BE2C (cell line): ENCODE data around the gene FREY1.

Experiments
- DNase-seq: peaks from one replicate; pipeline ENCODE4 v3.0.0-alpha.2; 2020
- H3K27me3 ChIP-seq: fragments of 250-450 bp; sonication (Bioruptor Pico); 2 replicates; pipeline ENCODE4 v1.5.1; 2020; ENCODE audit warnings: mild to moderate bottlenecking
- H3K36me3 ChIP-seq: fragments of 250-450 bp; sonication (Bioruptor Pico); 2 replicates; pipeline ENCODE4 v1.5.1; 2020; ENCODE audit warnings: mild to moderate bottlenecking
- H3K4me1 ChIP-seq: fragments of 250-450 bp; sonication (Bioruptor Pico); 2 replicates; pipeline ENCODE4 v1.5.1; 2020
- H3K4me3 ChIP-seq: 2 replicates; pipeline ENCODE4 v1.5.1; 2011; ENCODE audit warnings: low read depth, low read length
- H3K9me3 ChIP-seq: fragments of 250-450 bp; sonication (Bioruptor Pico); 2 replicates; pipeline ENCODE4 v1.5.1; 2020
- TF ChIP-seq, protein P1 (sequence below): IDR thresholded peaks from 2 replicates; pipeline ENCODE4 v1.5.1; 2012; ENCODE audit warnings: mild to moderate bottlenecking, low read depth, low read length

Gene FREY1

DNA sequence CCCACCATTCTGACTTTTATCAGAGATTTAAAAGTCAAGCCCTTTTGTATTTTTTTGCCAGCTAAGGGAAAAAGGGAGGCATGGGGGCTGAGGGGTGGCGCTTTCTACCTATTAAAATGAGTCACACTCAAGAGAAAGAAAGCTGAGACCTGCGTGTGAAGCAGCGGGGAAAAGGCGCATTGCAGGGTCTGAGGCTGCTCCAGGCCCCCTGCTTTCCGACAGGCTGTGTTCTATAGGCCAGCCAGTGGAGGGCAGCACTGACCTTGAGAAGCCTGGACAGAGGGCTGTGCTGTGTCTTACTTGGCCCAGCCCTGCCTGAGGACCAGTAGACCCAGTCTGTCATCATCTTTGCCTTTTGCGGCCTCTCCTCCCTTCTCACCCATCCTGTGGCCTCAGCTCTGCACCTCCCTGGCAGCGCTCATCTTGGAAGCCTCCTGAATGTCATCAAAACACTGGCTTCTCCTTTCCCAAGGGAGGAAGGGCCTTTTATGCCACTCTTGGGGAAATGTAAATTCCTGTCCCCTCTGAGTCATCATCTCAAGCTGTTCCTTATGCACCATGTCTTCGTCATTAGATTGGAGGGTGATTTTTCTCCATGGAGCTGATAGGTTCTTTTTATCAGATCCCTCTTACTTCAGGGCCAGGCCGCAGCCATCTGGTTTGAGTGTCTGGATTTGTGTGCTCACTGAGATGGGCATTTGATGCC is 34.3 kb downstream of the FREY1 start:
- TF ChIP-seq, protein P1, sequence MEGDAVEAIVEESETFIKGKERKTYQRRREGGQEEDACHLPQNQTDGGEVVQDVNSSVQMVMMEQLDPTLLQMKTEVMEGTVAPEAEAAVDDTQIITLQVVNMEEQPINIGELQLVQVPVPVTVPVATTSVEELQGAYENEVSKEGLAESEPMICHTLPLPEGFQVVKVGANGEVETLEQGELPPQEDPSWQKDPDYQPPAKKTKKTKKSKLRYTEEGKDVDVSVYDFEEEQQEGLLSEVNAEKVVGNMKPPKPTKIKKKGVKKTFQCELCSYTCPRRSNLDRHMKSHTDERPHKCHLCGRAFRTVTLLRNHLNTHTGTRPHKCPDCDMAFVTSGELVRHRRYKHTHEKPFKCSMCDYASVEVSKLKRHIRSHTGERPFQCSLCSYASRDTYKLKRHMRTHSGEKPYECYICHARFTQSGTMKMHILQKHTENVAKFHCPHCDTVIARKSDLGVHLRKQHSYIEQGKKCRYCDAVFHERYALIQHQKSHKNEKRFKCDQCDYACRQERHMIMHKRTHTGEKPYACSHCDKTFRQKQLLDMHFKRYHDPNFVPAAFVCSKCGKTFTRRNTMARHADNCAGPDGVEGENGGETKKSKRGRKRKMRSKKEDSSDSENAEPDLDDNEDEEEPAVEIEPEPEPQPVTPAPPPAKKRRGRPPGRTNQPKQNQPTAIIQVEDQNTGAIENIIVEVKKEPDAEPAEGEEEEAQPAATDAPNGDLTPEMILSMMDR, result peak; percentile 78
- no peaks in the 10 kb centered on the region for H3K27me3 ChIP-seq
- H3K4me3 ChIP-seq, result no peak overlapping the region
- peaks cover 5% of the 10 kb centered on the region for H3K36me3 ChIP-seq
- no peaks in the 10 kb centered on the region for H3K9me3 ChIP-seq
- DNase-seq, result peak; percentile 78
- peaks cover 7% of the 10 kb centered on the region for H3K4me1 ChIP-seq

DNA sequence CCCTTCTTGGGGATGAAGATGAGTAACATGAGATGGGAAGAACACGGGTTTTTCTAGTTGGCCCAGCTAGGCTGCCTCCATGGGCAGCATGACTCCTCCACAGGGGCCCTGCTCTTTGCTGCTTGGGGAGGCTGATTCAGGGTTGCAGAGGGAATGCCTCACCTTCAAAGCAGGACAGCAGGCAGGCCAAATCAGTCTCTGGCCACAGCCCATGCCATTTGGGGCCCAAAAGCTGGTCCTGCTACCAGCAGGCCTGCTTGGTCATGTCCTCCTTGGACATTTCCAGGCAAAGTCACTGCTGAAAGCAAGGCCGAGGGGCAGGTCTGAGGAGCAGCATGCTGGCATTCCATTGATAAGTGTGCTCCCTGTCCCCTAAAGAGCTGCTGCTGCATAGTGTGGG is 35.4 kb downstream of the FREY1 start:
- H3K9me3 ChIP-seq, result no peaks in the 10 kb centered on the region
- TF ChIP-seq, protein P1, result no peak
- DNase-seq, result no peak
- H3K36me3 ChIP-seq, result peaks cover 3% of the 10 kb centered on the region
- no peaks in the 10 kb centered on the region for H3K27me3 ChIP-seq
- peaks cover 7% of the 10 kb centered on the region for H3K4me1 ChIP-seq
- no peak overlapping the region for H3K4me3 ChIP-seq

DNA sequence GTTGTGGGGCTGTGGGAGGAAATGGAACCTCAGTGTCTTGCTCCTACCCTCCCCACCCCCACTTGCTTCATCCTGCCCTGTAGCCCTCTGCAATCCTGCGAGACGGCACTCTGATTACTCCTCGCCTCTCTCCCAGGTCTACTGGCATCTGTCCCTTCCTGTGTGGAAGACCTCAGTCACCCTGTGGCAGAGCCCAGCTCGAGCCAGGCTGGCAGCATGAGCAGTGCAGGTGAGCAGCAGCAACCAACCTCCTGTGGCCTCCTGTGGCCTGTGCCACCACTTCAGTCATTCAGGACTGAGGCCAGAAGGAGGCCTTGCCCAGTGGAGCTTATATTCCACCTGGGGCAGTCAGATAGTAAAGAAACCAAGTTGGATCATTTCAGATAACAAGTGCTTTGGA is 36.4 kb downstream of the FREY1 start:
- DNase-seq, result no peak
- Histone ChIP-seq H3K4me1 (peaks cover 7% of the 10 kb centered on the region), H3K9me3 (no peaks in the 10 kb centered on the region), H3K36me3 (peaks cover 3% of the 10 kb centered on the region), H3K4me3 (no peak overlapping the region), H3K27me3 (no peaks in the 10 kb centered on the region)
- TF ChIP-seq, protein P1, result no peak

DNA sequence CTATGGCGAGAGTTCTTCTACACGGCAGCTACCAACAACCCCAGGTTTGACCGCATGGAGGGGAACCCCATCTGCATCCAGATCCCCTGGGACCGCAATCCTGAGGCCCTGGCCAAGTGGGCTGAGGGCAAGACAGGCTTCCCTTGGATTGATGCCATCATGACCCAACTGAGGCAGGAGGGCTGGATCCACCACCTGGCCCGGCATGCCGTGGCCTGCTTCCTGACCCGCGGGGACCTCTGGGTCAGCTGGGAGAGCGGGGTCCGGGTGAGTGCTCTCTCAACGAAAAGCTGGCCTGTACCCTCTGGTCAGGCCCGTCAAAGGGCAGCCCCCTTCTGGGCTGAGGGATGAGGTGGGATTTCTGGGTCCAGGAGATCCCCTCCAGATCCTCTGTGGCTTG is 37.5 kb downstream of the FREY1 start:
- DNase-seq, result no peak
- H3K27me3 ChIP-seq, result no peaks in the 10 kb centered on the region
- peaks cover 3% of the 10 kb centered on the region for H3K36me3 ChIP-seq
- no peaks in the 10 kb centered on the region for H3K9me3 ChIP-seq
- peaks cover 7% of the 10 kb centered on the region for H3K4me1 ChIP-seq
- TF ChIP-seq, protein P1, result no peak
- no peak overlapping the region for H3K4me3 ChIP-seq

DNA sequence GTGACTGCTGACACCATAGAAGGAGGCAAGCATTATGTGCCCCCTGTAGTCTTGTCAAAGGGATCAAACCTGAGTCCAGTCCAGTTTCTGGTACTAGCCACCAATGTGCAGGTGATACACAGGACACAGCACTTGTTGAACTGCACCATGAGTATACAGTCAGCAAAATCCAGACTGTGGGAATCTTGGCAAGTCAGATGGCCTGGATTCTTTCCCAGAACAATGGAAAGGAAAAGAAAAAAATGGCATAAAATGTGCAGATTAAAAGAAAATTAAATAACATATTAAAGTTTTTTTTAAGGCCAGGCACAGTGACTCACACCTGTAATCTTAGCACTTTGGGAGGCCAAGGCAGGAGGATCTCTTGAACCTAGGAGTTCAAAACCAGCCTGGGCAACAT is 43.0 kb downstream of the FREY1 start:
- peaks cover 4% of the 10 kb centered on the region; the same call in 1 of the 2 replicates for H3K4me1 ChIP-seq
- DNase-seq, result no peak
- H3K27me3 ChIP-seq, result no peaks in the 10 kb centered on the region
- TF ChIP-seq, protein P1, result no peak
- H3K36me3 ChIP-seq, result peaks cover 7% of the 10 kb centered on the region
- H3K4me3 ChIP-seq, result no peak overlapping the region
- no peaks in the 10 kb centered on the region for H3K9me3 ChIP-seq

DNA sequence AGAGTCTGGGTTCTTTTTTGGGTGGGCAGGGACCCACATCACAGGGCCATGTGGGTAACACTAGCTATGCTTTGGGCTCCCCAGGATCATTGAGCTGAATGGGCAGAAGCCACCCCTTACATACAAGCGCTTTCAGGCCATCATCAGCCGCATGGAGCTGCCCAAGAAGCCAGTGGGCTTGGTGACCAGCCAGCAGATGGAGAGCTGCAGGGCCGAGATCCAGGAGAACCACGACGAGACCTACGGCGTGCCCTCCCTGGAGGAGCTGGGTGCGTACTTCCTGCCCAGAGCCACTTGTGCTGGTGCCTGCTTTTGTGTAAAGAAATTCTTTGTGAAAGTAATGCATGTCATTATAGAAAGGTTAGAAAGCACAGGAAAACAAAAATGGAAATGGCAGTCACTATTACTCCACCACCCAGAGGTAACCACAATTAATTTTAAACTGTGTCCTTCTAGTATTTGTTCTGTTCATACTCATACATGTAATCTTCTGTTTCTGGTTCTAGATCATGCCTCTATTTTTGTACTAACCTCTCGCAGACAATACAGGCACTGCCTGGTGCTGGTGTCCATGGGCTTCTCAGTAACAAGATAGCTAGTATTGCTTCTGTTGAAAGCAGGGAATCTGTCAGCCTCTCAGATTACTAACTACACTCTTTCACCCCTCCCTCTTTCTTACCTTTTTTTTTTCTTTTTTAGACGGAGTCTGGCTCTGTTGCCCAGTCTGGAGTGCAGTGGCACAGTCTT is 46.1 kb downstream of the FREY1 start:
- Histone ChIP-seq H3K36me3 (peaks cover 10% of the 10 kb centered on the region), H3K4me1 (peaks cover 4% of the 10 kb centered on the region; the same call in 1 of the 2 replicates), H3K9me3 (no peaks in the 10 kb centered on the region), H3K27me3 (no peaks in the 10 kb centered on the region), H3K4me3 (no peak overlapping the region)
- no peak for DNase-seq
- TF ChIP-seq, protein P1, result no peak
